Testis (tissue), 2 donors: ENCODE data around the gene TREX2.

Experiments used
- CTCF ChIP-seq, 3 experiments: fragments of 450-650 bp in 2 of 3; fragments of 200-600 bp in 1 of 3; sonication (generic) in 1 of 3; IDR thresholded peaks; one replicate each; pipeline ENCODE4 v1.5.1; 2016 to 2019; ENCODE audit warnings: antibody characterized with exemption in 3 of 3, mild to moderate bottlenecking in 2 of 3, moderate library complexity in 1 of 3
- POLR2A ChIP-seq: fragments of 450-650 bp; IDR thresholded peaks from one replicate; pipeline ENCODE4 v1.6.1; 2017; ENCODE audit warnings: antibody characterized with exemption, mild to moderate bottlenecking, moderate library complexity

GRCh38 chrX:153406011-153406410 lies 39.8 kb downstream of the TREX2 start:
- TF ChIP-seq CTCF (IDR thresholded peaks at IDR 0.05) (no peak), POLR2A (no peak)
